HL-60/S4 (cell line): ENCODE measurements around the gene SLC10A3.

ENCODE experiments used
- in situ Hi-C: fragments of 300-500 bp; cut with MboI; formaldehyde crosslinking; loops from 2 replicates; pipeline ENCODE4 v1.14.3; 2022; ENCODE audit warnings: low sequenced_read_pairs

SLC10A3 gene

GRCh38 chrX:154443479-154443910, 46.9 kb downstream of the SLC10A3 start:
- in situ Hi-C loops = no loop called here

GRCh38 chrX:154441984-154442707, 48.3 kb downstream of the SLC10A3 start:
- in situ Hi-C loops = no loop called here

- in situ Hi-C loops = no loop called here
These were observed 48.9 kb downstream of the SLC10A3 start for GRCh38 chrX:154441564-154441963.

DNA sequence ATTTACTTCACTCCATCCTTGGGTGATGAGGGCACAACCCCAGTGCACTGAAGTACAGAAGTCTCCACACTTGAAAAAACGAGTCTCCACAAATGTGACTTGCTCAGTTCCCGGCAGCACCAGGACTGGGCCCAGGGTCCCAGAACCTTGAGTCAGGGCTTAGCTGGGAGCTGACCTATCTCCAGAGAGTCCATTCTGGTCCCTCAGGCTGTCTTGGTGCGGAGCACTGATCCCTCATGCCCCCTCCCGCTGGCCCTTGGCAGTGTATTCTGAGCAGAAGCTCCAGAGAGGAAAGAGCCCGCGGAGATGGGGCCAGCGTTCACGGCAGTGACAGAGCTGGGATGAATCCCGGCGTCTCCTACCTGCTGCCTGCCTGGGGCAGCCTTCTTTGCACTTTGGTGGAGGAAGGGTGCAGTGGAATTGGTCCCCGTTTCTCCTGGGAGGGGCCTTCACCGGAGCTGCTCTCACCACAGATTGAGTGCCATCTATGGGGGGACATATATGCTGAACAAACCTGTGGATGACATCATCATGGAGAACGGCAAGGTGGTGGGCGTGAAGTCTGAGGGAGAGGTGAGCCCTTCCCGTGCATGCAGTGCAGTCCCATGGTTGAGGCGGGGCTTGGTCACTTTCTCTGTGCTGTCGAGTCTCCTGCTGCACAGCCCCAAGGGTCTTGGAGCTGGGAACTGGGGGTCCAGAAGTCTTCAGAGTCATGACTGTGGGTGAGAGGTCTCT, 49.6 kb downstream of the SLC10A3 start:
- in situ Hi-C loops = no loop called here

DNA sequence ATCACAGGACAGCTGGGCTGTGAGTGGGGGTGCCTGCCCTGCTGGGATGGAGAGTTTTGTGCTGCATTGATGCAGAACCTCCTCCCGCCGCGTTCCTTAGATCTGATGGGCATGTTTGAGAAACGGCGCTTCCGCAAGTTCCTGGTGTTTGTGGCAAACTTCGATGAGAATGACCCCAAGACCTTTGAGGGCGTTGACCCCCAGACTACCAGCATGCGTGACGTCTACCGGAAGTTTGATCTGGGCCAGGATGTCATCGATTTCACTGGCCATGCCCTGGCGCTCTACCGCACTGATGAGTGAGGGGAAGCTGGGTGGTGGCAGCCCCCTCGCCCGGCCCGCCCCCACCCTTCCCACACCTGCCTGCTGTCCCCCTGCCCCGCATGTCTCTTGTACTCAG, 50.6 kb downstream of the SLC10A3 start:
- in situ Hi-C loops = no loop called here

- in situ Hi-C loops = no loop called here
These were observed 52.2 kb downstream of the SLC10A3 start for GRCh38 chrX:154437971-154438893.
